Mucosa of descending colon (tissue), 3 donors: ENCODE data around the gene FOXP1. TPM values are rescaled to one million over a fixed set of nuclear protein-coding genes. Genes with fewer than 3 reads are reported as not detected.

Experiments used
- ATAC-seq: fragments of 200-7000 bp; cut with Tn5 transposase; one replicate; pipeline ENCODE4 v1.9.1; 2020; ENCODE audit warnings: mild to moderate bottlenecking, moderate library complexity
- DNase-seq, 3 donors: peaks; one replicate each; pipeline ENCODE4 v3.0.0-alpha.2; 2020
- H3K36me3 ChIP-seq: fragments of 200-600 bp; one replicate; pipeline ENCODE4 v1.8.0; 2021; ENCODE audit warnings: low read depth, mild to moderate bottlenecking
- H3K4me1 ChIP-seq: fragments of 200-600 bp; one replicate; pipeline ENCODE4 v1.8.0; 2021; ENCODE audit warnings: low read depth, mild to moderate bottlenecking
- H3K4me3 ChIP-seq: fragments of 200-600 bp; one replicate; pipeline ENCODE4 v1.8.0; 2021; ENCODE audit warnings: mild to moderate bottlenecking
- H3K9me3 ChIP-seq: fragments of 200-600 bp; one replicate; pipeline ENCODE4 v1.8.0; 2021; ENCODE audit warnings: mild to moderate bottlenecking
- intact Hi-C, 2 donors: fragments of 100-400 bp; cut with DNase I in 1 of 2; cut with micrococcal nuclease in 1 of 2; formaldehyde crosslinking; loops; one replicate each; pipeline versions ENCODE4 v1.11.0 to v1.11.1; 2022; cut with DNase I, micrococcal nuclease
- total RNA-seq, 3 donors: library from RNA; stranded (reverse); fragmentation: NEBNext Ultra II Directional in 2 of 3; extraction: Animal tissue kit (Norgen Biotek cat#: 25700) in 2 of 3; gene quantifications; one replicate each; pipeline versions ENCODE4 v1.2.1 to v1.2.4, GENCODE V29; 2021 to 2023
- TF ChIP-seq, protein P1 (sequence below): fragments of 200-600 bp; IDR thresholded peaks from one replicate; pipeline ENCODE4 v1.8.0; 2022; ENCODE audit warnings: antibody characterized with exemption, mild to moderate bottlenecking
- donor health status: DM: no; HTN: no; CAD: no; lungs with moderate emphysema.
- donor health status: DM: no; HTN: no; CAD: no.
- donor health status: DM: no; HTN: yes; CAD: no.

FOXP1 gene
- total RNA-seq, 3 donors from 2014 or later: 133 to 217 (median 214) TPM

DNA sequence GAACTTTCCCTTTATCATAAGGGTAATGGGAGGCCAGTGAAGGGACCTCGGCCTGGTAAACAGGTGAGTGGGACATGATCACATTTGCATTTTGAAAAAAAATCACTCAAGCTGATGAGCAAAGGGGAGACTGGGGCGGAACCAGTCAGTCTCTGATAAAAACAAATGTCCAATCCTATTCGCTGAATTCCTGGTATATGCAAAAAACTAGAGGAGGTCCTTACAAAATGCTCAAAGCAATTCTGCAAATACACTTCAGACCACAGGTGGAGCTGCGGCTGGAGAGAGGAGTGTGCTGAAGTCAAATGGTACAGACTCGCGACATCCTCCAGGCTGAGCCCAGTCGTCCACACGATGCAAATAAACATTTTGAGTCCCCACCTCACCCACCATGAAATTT lies 166.7 kb downstream of the FOXP1 start:
- DNase-seq: no peak
- no peak overlapping the region for H3K4me3 ChIP-seq
- H3K4me1 ChIP-seq: no peaks in the 10 kb centered on the region
- TF ChIP-seq, protein P1, sequence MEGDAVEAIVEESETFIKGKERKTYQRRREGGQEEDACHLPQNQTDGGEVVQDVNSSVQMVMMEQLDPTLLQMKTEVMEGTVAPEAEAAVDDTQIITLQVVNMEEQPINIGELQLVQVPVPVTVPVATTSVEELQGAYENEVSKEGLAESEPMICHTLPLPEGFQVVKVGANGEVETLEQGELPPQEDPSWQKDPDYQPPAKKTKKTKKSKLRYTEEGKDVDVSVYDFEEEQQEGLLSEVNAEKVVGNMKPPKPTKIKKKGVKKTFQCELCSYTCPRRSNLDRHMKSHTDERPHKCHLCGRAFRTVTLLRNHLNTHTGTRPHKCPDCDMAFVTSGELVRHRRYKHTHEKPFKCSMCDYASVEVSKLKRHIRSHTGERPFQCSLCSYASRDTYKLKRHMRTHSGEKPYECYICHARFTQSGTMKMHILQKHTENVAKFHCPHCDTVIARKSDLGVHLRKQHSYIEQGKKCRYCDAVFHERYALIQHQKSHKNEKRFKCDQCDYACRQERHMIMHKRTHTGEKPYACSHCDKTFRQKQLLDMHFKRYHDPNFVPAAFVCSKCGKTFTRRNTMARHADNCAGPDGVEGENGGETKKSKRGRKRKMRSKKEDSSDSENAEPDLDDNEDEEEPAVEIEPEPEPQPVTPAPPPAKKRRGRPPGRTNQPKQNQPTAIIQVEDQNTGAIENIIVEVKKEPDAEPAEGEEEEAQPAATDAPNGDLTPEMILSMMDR: no peak
- no peaks in the 10 kb centered on the region for H3K9me3 ChIP-seq
- H3K36me3 ChIP-seq: no peaks in the 10 kb centered on the region
- peak; percentile 59 for ATAC-seq
- intact Hi-C loops: no loop called here

DNA sequence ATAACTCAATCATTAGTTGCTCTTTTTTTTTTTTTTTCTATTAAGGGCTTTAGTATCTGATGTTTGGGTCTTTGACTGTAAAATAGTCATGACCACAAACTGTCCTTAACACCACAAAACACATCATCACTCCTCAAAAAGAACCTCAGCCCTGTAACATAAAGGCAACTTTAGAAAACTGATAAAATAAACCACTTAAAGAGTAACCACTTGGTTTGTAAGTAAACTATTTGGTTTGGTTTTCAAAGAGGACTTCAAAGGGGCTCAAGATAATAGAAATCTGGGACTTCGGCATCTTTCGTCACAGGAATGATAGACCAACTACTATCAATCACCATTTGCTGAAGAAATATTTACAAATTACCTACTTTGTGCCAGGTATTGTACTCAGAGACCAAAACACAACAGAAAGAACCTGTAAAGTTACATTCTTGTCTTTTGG lies 167.8 kb downstream of the FOXP1 start:
- TF ChIP-seq, protein P1: no peak
- intact Hi-C loops: no loop called here
- Histone ChIP-seq H3K9me3 (no peaks in the 10 kb centered on the region), H3K4me3 (no peak overlapping the region), H3K4me1 (no peaks in the 10 kb centered on the region), H3K36me3 (no peaks in the 10 kb centered on the region)
- no peak for ATAC-seq
- DNase-seq: no peak

DNA sequence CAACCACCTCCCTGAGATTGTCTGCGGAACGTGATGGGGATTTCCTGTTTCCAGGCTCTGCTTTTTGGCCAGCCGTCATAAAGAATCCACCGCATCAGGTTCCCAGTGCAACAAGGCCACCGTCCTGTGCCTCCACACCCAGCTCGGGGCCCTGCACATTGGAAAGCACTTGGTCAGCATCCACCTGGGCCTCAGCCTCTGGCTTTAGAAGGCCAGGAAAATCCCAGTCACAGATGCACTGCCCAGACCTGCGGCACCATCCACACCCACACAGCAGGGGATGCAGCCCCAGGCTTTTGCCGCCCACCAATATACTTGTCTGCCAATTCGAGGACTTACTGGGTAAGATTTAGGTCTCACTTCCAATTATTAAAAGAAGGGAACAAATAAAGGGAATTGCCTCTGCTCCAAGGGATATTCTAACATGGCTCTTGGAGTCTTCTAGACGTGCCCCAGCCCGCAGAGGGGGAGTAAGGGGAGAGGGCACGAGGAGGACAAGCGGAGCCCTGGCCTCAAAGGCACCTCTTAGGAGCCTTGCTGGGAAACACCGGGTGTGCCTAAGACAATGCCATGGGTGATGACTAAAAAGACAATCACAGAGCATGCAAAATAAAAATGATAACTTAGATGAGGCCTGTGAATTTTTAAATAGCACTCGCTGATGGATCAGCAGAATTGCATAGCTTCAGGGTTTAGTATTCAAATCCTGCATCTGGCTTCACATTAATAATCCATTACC lies 169.2 kb downstream of the FOXP1 start:
- Histone ChIP-seq H3K4me3 (no peak overlapping the region), H3K36me3 (no peaks in the 10 kb centered on the region), H3K9me3 (no peaks in the 10 kb centered on the region), H3K4me1 (no peaks in the 10 kb centered on the region)
- ATAC-seq (no peak), DNase-seq (no peak)
- intact Hi-C loops: no loop called here
- TF ChIP-seq, protein P1: no peak

DNA sequence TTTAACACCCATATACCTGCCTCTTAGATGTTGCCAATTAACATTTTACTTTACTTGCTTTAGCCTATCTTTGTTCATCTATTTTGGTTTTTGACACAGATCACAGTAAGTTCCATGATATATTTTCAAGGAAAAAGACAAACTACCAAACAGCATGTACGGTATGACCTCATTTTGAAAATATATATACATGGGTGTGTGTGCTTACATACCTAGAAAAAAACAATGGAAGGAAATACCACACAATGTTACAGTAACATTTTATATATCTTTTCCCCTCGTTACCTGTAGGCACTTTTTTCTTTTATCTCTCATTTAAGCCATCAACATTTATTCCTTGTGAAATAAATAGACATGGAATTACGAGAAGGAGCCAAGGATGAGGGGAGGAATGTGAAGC lies 170.0 kb downstream of the FOXP1 start:
- Histone ChIP-seq H3K9me3 (no peaks in the 10 kb centered on the region), H3K36me3 (no peaks in the 10 kb centered on the region), H3K4me1 (no peaks in the 10 kb centered on the region), H3K4me3 (no peak overlapping the region)
- intact Hi-C loops: no loop called here
- DNase-seq: no peak
- no peak for ATAC-seq
- TF ChIP-seq, protein P1: no peak

DNA sequence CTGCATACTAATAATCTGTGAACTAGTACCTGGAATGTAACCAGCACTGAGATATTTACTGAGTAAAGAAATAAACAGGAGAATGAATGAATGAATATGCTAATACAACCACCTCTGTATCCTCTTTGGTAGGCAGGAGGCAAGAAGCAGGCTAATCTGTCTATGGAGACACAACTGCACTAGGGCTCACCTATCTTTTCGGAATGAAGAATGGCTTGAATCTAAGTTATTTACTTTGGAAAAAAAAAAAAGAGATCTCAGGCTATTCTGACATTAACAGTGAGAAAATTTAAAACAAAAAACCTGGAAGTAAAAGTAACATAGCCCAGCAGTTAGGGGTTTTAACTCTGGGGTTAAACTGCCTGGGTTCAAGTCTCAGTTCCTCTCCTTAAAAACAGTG lies 174.2 kb downstream of the FOXP1 start:
- Histone ChIP-seq H3K4me1 (no peaks in the 10 kb centered on the region), H3K9me3 (no peaks in the 10 kb centered on the region), H3K36me3 (no peaks in the 10 kb centered on the region), H3K4me3 (no peak overlapping the region)
- intact Hi-C loops: no loop called here
- ATAC-seq (no peak), DNase-seq (no peak)
- TF ChIP-seq, protein P1: no peak

DNA sequence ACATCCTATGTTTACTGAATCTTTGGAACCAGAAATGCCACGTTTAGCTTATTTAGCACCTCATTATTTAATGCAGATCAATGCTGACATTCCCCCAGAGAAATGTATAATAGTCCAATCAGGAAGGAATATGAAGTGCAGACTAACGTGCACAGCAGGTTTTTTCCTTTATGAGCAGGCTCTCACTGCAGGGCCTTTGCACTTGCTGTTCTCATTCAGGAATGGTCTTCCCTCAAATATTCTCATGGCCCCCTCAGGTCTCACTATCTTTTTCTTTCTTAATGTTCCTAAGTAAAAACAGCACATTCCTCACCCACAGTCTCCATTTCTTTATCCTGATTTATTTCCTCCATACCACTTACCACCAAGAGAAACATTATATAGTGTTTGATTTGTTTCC lies 174.6 kb downstream of the FOXP1 start:
- no peak for ATAC-seq

More for the DNA sequence above, 174.6 kb downstream of the FOXP1 start:
- TF ChIP-seq, protein P1: no peak
- Histone ChIP-seq H3K4me3 (no peak overlapping the region), H3K4me1 (no peaks in the 10 kb centered on the region), H3K9me3 (no peaks in the 10 kb centered on the region), H3K36me3 (no peaks in the 10 kb centered on the region)
- DNase-seq: no peak
- intact Hi-C loops: no loop called here
